LNCaP clone FGC (cell line): ENCODE data around the gene ORAI1.

Experiments used
- DNase-seq: peaks from one replicate; pipeline ENCODE4 v3.0.0-alpha.2; 2011; ENCODE audit warnings: low read depth
- H3K4me3 ChIP-seq: 2 replicates; pipeline ENCODE4 v1.5.1; 2011; ENCODE audit warnings: mild to moderate bottlenecking, low read depth, low read length, control low read depth
- CTCF ChIP-seq: IDR thresholded peaks from 2 replicates; pipeline ENCODE4 v1.5.1; 2012; ENCODE audit warnings: mild to moderate bottlenecking; ENCODE audit not compliant: control insufficient read depth, insufficient read depth; ENCODE audit errors: extremely low read depth

ORAI1 gene

DNA sequence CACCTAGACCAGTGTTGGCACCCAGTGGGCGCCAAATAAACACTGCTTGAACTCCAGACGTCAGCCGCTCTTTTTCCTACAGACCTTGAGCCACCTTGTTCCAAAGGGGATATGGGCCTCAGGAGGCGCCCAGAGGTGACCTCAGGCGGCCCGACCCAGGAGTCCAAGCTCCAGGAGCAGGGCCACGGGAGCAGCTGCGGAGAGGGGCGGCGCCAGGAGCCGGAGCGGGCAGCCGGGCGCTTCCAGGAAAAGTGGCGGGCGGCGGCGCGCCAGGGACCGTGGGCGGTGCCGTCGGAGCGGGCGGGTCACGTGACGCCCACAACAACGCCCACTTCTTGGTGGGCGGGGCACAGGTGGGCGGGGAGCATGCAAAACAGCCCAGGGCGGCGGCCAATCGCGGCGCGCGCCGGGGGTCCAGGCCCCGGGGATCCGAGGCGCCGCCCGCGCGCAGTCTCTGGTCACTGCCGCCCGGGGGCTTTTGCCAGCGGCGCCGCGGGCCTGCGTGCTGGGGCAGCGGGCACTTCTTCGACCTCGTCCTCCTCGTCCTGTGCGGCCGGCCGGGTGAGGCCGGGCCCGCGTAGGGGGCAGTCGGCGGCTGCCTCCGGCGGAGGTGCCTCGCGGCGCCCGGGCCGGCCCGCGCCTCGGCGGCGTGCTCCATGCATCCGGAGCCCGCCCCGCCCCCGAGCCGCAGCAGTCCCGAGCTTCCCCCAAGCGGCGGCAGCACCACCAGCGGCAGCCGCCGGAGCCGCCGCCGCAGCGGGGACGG is at the start of gene ORAI1:
ORAI1 (plus strand) TSS at position 444 of the 766 bp plus-strand sequence.
- peak within 1 kb of the TSS; percentile 58 for H3K4me3 ChIP-seq
- TF ChIP-seq CTCF = peak; percentile 22; the same call in 1 of the 2 replicates
- peak; percentile 64 for DNase-seq

GRCh38 chr12:121576851-121577391 is 49.4 kb upstream of the ORAI1 start:
- no peak for DNase-seq
- no peak overlapping the region for H3K4me3 ChIP-seq

DNA sequence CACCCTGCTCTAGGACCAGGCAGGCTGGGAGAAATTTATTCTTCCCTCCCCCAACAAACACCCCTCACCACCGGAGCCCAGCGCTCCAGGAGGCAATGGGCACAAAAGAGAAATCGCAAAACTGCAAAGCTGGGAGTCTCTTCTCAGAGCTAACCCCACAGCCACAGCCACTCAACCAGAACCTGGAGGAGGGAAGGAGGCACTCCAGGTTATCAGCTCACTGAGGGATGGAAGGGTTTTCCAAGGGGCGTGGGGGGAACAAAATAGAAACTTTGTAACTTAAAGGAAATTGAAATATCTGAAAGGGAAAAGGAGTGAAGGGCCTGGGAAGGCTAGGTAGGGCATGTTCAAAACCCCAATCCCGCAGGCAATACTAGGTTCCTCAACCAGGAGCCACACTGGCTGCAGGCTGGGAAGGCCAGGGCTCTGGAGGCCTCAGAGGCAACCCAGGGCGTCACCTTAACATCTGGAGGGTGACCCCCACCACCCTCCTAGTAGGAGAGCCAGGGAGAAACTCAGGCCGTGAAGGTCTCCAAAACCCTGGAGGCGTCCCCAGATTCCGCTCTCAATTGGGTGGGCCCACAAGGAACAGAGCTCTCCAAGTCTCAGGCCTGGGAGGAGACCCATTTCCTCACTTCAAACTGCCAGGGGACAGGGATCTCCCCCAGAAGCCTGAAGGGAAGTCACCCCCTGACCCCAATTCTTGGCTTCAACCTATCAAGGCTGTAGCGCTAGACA is 48.7 kb upstream of the ORAI1 start:
- no peak for DNase-seq
- no peak for TF ChIP-seq CTCF
- no peak overlapping the region for H3K4me3 ChIP-seq

More at GRCh38 chr12:121576851-121577391, 49.4 kb upstream of the ORAI1 start:
- TF ChIP-seq CTCF = no peak

DNA sequence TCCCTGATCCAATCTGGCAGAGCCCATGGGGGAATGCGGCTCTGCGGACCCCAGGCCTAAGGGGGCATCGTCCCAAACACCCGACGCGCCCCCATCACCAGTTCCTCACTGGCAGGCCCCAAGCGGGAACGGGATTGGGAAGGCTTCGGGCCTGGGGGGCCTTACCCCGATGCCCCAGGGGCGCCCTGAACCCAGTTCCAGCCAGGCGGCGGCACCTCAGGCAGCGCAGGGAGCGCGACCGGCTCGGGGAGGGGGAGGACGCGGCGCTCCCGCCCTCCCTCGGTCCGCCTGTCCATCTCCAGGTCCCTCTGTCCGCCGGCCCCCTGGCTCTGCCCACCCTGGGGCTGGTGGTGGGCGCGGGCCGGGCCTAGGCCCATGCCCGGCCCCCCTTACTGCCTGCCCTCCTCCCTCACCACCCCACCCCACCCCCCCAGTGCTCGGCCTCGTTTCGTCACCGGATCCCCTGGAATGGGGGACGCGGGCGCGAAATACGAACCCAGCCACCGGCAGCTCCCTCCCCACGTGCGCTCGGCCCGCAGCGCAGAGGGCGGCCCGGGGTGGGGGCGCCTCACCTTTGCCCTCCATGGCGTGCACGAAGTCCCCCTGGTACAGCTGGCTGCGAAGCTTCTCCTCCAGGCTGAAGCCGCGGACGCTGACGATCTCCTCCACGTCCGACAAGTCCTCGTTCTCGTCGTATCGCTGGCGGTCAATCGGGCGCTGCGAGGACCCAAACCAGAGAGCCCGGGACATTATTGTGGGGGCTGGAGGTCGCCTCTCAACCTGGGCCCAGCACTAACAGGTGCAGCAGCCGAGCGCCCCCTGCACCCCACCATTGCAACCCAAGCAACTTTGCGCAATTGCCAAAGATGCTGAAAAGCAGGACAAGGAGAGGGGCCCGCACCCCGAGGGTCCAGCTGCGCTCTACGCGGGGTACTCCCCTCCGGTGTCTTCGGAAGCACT is 47.8 kb upstream of the ORAI1 start:
- no peak for DNase-seq
- peak overlapping the region; percentile 70 for H3K4me3 ChIP-seq
- TF ChIP-seq CTCF = no peak

GRCh38 chr12:121579190-121579791 is 47.0 kb upstream of the ORAI1 start:
- no peak for DNase-seq
- peak overlapping the region; percentile 70 for H3K4me3 ChIP-seq
- no peak for TF ChIP-seq CTCF
